ENCODE data around the gene TMEM132D. TPM values are rescaled to one million over a fixed set of nuclear protein-coding genes. Genes with fewer than 3 reads are reported as not detected.

TMEM132D gene
- total RNA-seq, 1 donor from 2014 or later = 0.19 TPM

- Mint-ChIP-seq H3K9me3 (no peaks in the 10 kb centered on the region), H3K4me1 (peaks cover 30% of the 10 kb centered on the region), H3K36me3 (ENCODE audit: low read depth) (no peaks in the 10 kb centered on the region), H3K4me3 (no peak overlapping the region), H3K27ac (ENCODE audit: unreplicated experiment) (no peak overlapping the region), H3K27me3 (ENCODE audit: low read depth) (peaks cover 80% of the 10 kb centered on the region)
- no peak for TF ChIP-seq CTCF (conservative IDR thresholded peaks at IDR 0.05)
- DNase-seq (ENCODE audit: low read depth, low spot score) = no peak
These were observed 30.6 kb downstream of the TMEM132D start for GRCh38 chr12:129873111-129873832.

GRCh38 chr12:129871991-129872972 lies 31.5 kb downstream of the TMEM132D start:
- peak; percentile 10 for DNase-seq (ENCODE audit: low read depth, low spot score)
- Mint-ChIP-seq H3K36me3 (ENCODE audit: low read depth) (no peaks in the 10 kb centered on the region), H3K4me3 (peak overlapping the region; percentile 43), H3K27me3 (ENCODE audit: low read depth) (peaks cover 75% of the 10 kb centered on the region), H3K4me1 (peaks cover 30% of the 10 kb centered on the region), H3K9me3 (no peaks in the 10 kb centered on the region), H3K27ac (ENCODE audit: unreplicated experiment) (peak overlapping the region; percentile 19)
- TF ChIP-seq CTCF (conservative IDR thresholded peaks at IDR 0.05) = no peak

- Mint-ChIP-seq H3K4me1 (peaks cover 30% of the 10 kb centered on the region), H3K4me3 (no peak overlapping the region), H3K36me3 (ENCODE audit: low read depth) (no peaks in the 10 kb centered on the region), H3K27me3 (ENCODE audit: low read depth) (peaks cover 71% of the 10 kb centered on the region), H3K27ac (ENCODE audit: unreplicated experiment) (no peak overlapping the region), H3K9me3 (no peaks in the 10 kb centered on the region)
- no peak for TF ChIP-seq CTCF (conservative IDR thresholded peaks at IDR 0.05)
- DNase-seq (ENCODE audit: low read depth, low spot score) = no peak
These were observed 33.0 kb downstream of the TMEM132D start for GRCh38 chr12:129870796-129871195.

- no peak for DNase-seq (ENCODE audit: low read depth, low spot score)
- Mint-ChIP-seq H3K36me3 (ENCODE audit: low read depth) (no peaks in the 10 kb centered on the region), H3K4me1 (peaks cover 30% of the 10 kb centered on the region), H3K4me3 (no peak overlapping the region), H3K27ac (ENCODE audit: unreplicated experiment) (no peak overlapping the region), H3K9me3 (no peaks in the 10 kb centered on the region), H3K27me3 (ENCODE audit: low read depth) (peaks cover 71% of the 10 kb centered on the region)
- no peak for TF ChIP-seq CTCF (conservative IDR thresholded peaks at IDR 0.05)
These were observed 33.7 kb downstream of the TMEM132D start for GRCh38 chr12:129870136-129870535.

GRCh38 chr12:129868575-129868974 lies 35.2 kb downstream of the TMEM132D start:
- Mint-ChIP-seq H3K27me3 (ENCODE audit: low read depth) (peaks cover 66% of the 10 kb centered on the region), H3K4me3 (no peak overlapping the region), H3K9me3 (no peaks in the 10 kb centered on the region), H3K36me3 (ENCODE audit: low read depth) (no peaks in the 10 kb centered on the region), H3K27ac (ENCODE audit: unreplicated experiment) (no peak overlapping the region), H3K4me1 (peaks cover 25% of the 10 kb centered on the region)
- no peak for TF ChIP-seq CTCF (conservative IDR thresholded peaks at IDR 0.05)
- no peak for DNase-seq (ENCODE audit: low read depth, low spot score)

All from neural crest cell (in vitro differentiated cells).